Measurements from ENCODE around the gene MAP4K4.

MAP4K4 gene

DNA sequence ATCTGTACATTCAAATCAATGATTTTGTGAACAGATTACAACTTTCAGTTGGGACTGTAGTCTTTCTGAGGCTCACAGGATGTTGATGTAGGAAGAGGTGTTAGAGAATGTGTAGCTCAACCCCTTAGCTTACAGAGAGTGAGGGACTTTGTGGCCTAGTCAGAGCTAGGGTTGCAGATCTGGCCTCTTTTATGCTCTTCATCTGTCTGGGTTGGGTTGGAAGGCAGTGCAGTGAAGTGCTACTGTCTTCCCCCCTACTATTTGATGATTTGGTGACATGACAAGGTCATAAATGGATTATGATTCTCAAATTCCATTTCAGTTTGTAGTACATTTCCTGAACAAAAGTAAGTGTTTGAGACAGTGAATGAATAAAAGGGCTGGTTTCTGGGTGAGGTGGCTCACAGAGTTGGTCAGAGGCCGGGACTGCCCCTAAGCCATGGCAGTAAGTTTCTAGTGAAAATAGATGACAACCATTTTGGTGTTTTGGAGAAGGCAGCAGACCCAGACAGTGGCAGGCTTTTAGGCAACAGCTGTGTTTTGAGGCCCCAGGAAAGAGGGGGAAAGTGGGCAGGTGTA, 21.6 kb downstream of the MAP4K4 start:
- in situ Hi-C loops (cut with HindIII; ENCODE audit: low sequenced_read_pairs) = no loop called here

DNA sequence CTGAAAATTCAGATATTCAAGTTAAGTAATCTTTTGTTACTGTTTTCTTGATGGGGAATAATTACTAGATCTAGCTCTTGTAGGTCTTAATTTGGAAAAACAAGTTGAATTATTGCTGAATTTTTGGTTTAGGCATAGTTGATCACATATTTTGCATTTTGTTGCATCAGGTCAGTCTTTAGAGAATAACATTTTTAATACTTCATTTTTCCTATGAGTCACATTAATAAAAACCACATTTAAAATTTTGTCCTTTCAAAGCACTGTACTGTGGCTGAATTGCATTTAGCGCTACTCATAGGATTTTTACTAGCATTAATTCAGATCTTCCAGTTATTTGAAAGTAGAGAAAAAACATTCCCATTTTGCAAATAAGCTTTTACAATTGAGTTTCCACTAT, 23.2 kb downstream of the MAP4K4 start:
- in situ Hi-C loops (cut with HindIII; ENCODE audit: low sequenced_read_pairs) = no loop called here

DNA sequence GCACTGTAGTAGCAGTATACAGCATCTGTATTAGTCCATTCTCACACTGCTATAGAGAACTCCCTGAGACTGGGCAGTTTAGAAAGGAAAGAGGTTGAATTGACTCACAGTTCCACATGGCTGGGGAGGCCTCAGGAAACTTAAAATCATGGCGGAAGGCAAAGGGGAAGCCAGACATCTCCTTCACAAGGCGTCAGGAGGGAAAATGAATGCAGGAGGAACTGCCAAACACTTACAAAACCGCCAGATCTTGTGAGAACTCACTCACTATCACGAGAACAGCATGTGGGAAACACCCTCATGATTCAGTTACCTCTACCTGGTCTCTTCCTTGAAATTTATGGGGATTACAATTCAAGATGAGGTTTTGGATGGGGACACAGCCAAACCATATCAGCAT, 25.4 kb downstream of the MAP4K4 start:
- in situ Hi-C loops (cut with HindIII; ENCODE audit: low sequenced_read_pairs) = no loop called here

DNA sequence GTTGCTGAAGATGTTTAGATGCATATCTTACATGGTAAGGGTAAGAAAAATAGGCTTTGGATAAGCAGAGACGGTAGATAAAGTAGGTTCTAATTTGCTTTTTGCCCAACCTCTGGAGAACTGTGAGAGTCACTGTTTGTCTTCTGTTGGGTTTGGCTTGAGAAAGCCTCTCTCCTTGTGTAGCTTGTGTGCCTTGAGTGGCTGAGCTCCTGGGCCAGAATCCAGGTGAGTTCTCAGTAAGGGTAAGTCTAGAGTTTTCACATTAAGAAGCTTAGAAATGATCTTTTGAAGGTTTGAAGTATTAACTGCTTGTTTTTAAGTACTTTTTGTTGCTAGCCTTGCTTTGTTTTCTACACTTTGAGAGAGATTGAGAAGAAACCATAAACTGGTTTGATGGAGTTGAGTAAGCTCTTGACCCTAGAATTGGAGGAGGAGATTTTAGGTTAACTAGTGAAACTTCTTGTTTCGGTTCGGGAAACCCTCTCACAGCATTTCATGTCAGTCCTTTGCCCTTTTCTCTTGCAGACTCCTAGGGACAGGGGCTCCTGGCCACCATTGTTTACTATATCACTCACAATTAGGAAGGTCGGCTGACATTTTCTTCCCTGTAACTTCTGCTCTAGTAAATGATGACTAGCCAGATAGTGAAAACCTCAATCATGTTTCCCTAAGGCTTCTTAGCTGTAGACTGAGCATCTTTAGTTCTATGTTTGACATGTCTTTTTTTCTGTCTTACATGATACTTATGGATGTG, 26.0 kb downstream of the MAP4K4 start:
- in situ Hi-C loops (cut with HindIII; ENCODE audit: low sequenced_read_pairs) = no loop called here

DNA sequence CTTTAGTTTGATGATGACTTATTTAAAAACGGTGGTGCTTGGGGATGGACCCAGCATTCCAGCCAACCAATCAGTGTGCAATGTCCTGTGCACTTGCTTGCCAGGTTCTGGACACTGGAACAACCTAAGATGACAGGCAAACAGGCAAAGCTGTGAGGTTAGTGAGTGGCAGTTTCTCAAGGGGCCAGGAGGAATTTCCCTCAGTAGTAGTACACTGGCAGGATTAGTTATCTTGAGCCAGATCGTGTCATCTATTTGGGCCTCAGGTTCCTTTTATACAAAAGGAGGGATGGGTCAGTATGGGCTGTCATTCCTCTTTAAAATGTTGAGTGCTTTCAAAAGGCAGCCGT, 26.6 kb downstream of the MAP4K4 start:
- in situ Hi-C loops (cut with HindIII; ENCODE audit: low sequenced_read_pairs) = no loop called here

DNA sequence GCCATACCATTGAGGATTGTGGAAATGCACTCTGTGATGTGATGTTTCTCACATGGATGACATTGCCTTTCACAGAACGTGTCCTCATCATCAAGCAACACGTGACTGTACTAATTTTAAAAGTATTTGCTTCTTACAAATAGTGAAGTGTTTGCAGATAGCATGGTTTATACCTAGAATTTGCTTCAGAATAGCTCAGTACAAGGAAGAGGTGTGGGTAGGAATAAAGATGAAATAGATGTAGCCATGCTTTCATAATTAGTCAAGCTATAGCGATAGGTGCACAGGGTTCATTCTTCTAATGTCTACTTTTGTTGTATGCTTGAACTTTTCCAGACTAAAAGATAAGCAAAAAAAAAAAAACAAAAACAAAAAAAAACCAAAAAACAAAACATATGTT, 27.5 kb downstream of the MAP4K4 start:
- in situ Hi-C loops (cut with HindIII; ENCODE audit: low sequenced_read_pairs) = no loop called here

DNA sequence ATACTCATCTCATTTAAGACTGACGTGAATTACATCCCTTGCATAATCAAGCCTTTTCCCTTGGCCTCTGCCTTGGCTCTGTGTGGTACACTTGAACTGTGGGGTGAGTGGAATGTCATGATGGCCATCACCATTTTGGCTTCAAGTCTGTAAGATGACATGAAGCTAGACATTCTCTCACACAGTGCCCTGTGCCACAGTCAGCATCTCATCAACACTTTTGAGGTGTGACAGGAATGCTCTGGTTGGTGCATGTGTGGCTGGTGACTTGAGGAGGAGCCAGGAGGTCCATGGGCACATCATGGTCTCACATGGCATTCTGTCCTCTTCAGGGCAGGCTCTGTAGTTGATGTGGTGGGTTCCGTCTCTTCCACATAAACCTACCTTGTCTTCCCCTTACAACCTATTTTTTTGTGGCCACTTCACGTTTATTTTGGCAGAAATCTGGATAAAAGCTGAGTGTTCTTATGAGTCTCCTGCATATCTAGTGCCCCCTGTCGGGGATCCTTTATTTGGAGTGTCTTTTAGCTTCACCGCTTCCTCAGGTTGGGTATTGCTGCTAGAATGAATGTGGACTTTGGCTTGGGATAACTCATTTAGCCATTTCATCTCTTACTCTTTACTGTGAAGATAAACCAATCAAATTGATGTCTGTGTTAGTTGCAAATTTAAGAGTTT, 28.1 kb downstream of the MAP4K4 start:
- in situ Hi-C loops (cut with HindIII; ENCODE audit: low sequenced_read_pairs) = no loop called here

DNA sequence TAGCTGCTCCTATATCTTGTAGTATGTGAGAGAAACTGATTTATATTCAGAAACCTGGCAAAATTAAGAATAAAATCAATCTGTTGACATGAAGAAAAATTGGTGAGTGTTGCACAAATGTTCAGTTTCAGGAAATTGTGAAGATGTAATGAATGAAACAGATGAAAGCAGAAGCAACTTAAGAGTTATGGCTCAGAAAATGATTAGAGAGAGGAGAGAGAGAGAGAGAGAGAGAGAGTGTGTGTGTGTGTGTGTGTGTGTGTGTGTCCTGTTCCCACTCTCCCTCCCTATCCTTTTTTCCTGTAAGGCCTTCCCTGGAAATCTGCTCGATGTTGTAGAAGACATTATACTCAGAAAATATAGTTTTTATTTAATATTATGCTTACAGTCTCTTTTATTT, 31.4 kb downstream of the MAP4K4 start:
- in situ Hi-C loops (cut with HindIII; ENCODE audit: low sequenced_read_pairs) = no loop called here

DNA sequence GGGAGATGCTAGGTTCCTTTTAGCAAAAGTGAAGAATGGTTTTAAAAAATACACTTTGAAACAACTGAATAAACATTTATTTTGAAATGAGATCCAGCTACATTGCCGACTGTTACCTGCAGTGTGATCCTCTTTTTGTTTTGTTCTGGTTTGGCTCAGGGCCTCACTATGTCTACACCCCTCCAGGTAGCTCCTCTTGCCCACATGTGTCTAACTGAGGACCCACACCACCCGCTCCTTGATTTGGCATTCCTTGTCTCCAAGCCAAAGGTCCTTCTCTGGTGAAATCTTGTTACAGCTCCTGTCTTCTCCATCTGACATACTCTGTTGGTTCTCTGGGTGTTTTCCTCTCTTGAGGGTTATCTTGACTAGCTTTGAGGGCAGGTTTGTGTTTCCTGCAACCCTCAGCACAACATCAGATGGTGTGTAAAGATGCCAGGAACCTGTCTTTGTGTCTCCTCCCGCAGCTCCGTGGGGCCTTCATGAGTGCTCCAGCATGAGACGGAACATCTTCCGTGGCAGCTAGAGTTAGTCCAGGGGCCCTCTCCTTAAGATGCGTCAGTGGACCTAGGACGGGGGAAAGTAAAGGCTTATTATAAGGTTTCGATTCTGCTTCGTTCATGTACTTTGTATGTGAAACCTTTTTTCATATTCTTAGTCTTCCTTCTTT, 32.1 kb downstream of the MAP4K4 start:
- in situ Hi-C loops (cut with HindIII; ENCODE audit: low sequenced_read_pairs) = no loop called here

DNA sequence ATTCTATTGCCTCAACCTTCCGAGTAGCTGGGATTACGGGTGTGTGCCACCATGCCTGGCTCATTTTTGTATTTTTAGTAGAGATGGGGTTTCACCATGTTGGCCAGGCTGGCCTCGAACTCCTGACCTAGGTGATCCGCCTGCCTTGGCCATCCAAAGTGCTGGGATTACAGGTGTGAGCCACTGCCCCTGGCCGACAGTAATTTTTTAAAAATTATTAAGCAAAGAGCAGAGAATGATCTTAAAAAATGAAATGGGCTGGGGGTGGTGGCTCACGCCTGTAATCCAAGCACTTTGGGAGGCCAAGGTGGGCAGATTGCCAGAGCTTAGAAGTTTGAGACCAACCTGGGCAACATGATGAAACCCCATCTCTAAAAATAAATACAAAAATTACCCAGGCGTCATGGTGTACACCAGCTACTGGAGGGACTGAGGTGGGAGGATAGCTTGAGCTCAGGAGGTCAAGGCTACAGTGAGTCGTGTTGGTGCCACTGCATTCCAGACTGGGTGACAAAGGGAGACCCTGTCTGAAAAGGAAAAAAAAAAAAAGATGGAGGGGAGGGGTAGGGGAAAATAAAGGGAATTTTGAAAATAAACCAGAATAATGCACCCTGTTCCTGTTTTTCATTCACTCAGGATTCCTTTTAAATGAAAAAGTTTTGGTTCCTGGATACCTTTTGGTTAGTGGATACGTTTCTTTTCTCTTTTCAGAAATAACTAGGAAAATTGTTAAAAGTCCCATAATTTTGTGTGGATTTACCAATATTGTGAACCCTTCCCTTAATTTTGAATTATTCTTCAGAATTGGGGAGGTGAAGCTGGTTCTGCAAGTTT, 33.9 kb downstream of the MAP4K4 start:
- in situ Hi-C loops (cut with HindIII; ENCODE audit: low sequenced_read_pairs) = no loop called here

DNA sequence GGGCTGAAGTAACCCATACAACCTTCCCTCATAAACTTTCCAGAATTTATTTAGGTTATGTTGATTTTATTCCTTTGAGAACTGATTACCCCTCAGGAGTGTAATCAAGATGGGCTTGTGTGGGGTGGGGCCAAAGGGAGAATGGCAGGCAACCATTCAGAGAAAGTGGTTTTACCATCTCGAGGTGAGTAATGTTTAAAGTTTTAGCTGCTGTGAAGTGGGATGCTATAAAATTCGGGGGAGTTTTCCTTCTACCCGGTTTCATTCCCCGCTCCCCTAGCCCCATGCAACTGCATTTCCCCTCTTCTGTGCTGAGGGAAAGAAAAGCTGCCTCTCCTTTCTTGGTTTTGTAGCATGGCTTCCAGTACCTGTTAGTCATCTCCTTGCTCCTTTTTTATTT, 34.7 kb downstream of the MAP4K4 start:
- in situ Hi-C loops (cut with HindIII; ENCODE audit: low sequenced_read_pairs) = no loop called here

DNA sequence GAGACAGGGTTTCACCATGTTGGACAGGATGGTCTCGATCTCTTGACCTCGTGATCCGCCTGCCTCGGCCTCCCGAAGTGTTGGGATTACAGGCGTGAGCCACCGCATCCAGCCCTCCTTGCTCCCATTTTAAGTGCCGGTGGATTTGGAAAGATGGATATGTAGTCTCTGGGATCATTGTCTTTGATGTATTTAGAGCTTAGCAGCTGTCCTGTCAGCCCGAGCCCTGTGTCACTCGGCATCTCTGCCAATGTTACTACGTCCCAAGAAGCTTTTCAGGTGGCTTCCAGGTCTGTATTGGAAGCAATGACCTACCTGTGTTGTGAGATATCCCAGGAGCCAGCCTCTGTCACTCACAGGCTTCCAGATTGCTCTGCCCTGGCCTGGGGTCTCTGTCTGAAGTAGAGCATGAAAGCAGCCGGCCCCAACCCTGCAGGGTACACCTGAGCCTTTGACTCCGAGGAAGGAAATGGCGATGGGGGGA, 35.3 kb downstream of the MAP4K4 start:
- in situ Hi-C loops (cut with HindIII; ENCODE audit: low sequenced_read_pairs) = no loop called here

DNA sequence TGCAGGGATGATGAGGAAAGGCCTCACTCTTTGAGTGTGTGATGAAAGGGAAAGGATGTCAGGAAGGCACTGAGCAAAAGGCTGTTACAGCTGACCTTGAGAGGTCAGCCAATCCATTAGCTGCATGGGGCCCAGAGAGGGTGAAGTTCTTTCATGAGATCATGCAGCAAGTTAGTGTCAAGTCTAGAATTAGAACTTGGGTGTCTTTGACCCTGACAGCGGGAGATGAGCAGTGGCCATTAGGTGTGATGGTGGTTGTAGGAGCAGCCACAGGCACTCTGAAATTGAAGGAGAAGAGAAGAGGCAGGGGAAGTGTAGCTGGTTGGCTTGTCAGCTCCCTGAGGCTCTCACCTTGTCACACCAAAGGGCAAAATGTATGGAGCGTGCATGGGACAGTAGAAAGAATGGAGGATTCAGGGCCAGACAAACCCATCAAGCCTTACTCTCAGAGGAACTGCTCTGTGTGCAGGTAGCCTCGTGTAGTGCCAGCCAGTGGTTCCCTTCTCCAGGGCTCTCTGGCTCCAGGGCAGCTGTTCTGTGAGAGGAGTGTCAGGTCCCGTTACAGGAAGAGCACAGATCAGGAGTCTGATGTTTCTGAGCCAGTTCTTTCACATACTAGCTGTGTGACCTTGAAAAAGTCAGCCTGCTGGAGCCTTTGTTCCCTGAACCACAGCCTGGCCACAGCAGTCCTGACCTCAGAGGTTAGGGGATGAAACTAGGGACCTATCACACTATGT, 35.9 kb downstream of the MAP4K4 start:
- in situ Hi-C loops (cut with HindIII; ENCODE audit: low sequenced_read_pairs) = no loop called here

DNA sequence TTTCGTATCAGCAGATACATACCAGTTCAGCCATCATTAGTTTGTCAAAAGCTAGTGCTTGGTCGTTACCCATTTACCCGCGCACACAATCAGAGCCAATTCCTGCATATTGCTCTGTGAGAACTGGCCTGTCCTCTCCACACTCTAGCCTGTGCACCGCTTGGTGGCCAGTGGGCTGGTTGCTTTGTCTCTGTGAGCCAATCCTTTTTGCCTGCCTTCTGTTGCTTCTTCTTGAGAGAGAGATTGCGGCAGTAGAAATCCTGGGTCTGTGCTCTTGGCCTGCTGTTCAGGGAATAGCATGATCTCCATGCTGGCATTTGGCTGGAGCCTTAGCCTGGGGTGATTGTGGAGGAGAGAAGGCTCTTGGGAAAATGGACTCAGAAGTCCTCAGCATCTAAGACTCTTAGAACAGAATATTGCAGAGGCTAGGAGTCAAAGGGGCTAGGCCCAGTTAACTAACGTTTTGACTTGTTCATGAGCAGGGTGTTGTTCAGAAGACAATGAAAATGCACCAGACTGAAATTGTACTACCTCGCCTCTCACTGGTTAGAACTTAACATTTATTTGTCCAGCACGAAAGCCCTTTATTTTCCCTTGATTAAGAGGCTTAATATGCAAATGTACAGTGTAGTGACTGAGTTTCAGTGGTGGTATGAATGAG, 37.1 kb downstream of the MAP4K4 start:
- in situ Hi-C loops (cut with HindIII; ENCODE audit: low sequenced_read_pairs) = no loop called here

DNA sequence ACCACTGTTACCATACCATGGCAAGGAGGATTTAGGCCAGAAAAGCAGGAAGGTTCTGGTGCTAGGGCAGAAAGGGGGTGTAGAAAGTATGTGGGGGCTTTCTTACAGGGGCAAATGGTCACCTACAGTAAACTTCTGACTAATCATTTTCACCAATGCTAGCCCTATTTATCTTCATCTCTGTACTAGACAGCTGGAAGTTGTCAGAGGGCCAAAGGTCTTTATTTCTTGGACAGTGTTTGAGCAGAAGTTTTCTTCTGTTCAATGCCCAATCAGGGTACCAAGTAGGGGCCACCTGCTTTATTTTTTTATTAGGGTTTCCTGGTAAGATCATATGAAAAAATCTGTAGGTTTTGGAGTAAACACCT, 37.6 kb downstream of the MAP4K4 start:
- in situ Hi-C loops (cut with HindIII; ENCODE audit: low sequenced_read_pairs) = no loop called here

DNA sequence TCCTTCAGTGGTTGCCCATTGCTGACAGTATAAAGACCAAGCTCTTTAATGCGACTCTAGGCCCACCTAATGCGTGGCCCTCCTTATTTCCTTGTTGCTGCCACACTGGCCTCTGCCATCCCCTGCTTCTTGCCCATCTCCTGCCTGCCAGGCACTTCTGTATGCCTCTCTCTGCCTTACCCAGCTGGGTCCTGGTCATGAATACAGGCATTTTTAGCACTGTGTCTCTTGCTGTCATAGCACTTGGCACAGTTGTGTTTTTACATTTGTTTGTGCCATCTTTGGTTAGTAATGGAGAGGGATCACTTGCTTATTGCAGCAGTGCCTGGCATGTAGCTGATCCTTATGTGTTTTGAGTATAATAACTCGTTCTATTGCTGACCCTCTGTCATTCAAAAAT, 38.7 kb downstream of the MAP4K4 start:
- in situ Hi-C loops (cut with HindIII; ENCODE audit: low sequenced_read_pairs) = no loop called here

DNA sequence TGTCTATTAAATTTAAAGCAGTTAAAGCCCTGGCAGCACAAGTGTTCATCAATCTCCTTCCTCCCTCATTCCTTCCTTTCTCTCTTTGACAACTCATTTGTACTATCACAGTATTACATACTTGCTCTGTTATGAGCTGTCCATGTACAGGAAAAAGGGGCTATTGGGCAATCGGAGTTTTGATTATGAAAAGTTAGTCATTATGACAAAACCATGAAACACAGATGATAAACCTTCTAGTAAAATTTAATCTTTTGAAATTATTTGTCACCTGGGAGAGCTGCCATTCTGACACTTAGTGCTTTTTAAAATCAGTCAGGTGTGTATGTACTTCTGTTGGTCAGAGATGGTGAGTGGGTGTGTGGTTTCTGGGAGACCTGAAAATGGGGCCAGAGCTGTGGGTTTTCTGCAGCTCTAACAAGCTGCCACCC, 39.4 kb downstream of the MAP4K4 start:
- in situ Hi-C loops (cut with HindIII; ENCODE audit: low sequenced_read_pairs) = no loop called here

DNA sequence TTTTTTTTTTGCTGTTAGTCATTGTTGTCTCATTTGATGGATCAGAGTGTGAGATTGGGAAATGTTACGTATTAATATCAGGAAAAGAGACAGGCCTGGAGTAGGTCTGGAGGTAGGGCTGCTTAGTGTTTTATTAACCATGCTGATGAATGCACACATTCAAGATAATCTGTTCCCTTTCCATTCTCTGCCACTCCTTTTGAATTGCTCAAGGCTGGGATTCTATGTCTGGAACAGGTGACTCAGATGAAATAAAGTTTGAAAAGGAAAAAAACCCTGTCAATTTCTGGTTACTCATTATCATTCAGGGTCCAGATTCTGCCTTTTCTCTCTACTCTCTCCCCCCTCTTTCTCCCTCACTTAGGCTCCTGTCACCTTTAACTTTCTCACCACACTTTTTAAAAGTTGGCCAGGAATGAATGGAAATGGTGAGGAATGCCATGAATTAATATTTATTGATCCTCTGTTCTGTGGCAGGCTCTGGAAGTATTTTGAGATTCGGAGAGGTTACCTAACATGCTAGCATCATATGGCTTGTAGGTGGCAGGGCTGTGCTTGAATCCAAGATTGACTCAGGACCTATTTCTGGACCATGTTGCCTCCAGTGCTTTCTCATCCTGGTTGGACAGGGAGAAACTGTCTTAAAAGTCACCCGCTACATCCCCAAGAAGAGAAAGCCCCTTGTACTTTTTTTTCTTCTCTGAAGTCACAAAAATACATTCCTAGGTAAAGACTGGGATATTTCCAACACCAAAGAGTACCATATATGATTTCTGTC, 40.2 kb downstream of the MAP4K4 start:
- in situ Hi-C loops (cut with HindIII; ENCODE audit: low sequenced_read_pairs) = no loop called here

DNA sequence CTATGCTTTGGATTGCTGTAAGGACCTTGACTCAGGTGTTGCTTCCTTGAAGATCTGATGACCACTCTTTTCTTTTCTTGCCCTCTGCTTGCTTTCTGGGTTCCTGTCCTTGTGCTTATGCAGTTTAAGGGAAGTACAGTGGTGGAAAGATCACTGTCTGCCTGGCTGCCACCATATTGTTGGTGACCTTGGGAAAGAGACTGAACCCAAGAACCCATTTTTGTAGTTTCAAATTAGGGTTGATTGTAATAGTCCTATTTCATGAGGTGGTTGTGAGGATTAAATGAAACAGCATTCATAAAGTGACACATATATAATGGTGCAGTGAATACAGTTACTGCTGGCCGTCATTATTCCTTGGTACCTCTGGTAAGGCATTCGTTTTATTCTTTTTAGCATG, 41.1 kb downstream of the MAP4K4 start:
- in situ Hi-C loops (cut with HindIII; ENCODE audit: low sequenced_read_pairs) = no loop called here

Data from endothelial cell of hepatic sinusoid (primary cell).